Activated naive CD8-positive, alpha-beta T cell treated with anti-CD3 and anti-CD28 coated beads, Interleukin-2, amount 50 U/mL, for 24 hours (primary cell): ENCODE measurements around the gene CNN3.

Experiments used
- ATAC-seq: fragments of 150-1000 bp; cut with Tn5 transposase; one replicate; pipeline ENCODE4 v1.10.0; 2021
- DNase-seq: peaks from one replicate; pipeline ENCODE4 v3.0.0; 2021
- H3K27ac Mint-ChIP-seq: one replicate; pipeline ENCODE4 v1.8.0; 2021; ENCODE audit warnings: mild to moderate bottlenecking, mixed read lengths
- H3K27me3 Mint-ChIP-seq: one replicate; pipeline ENCODE4 v1.8.0; 2021; ENCODE audit warnings: mixed read lengths
- H3K36me3 Mint-ChIP-seq: one replicate; pipeline ENCODE4 v1.8.0; 2021; ENCODE audit warnings: low read depth, mixed read lengths
- H3K4me1 Mint-ChIP-seq: one replicate; pipeline ENCODE4 v1.8.0; 2021; ENCODE audit warnings: mixed read lengths
- H3K4me3 Mint-ChIP-seq: one replicate; pipeline ENCODE4 v1.8.0; 2021; ENCODE audit warnings: mild to moderate bottlenecking, moderate library complexity, mixed read lengths
- H3K9me3 Mint-ChIP-seq: one replicate; pipeline ENCODE4 v1.8.0; 2021; ENCODE audit warnings: mixed read lengths

The CNN3 gene

GRCh38 chr1:94936861-94937620, 10.1 kb upstream of the CNN3 start:
- Mint-ChIP-seq H3K9me3 (no peaks in the 10 kb centered on the region), H3K36me3 (no peaks in the 10 kb centered on the region), H3K27me3 (peaks cover 1% of the 10 kb centered on the region), H3K4me1 (no peaks in the 10 kb centered on the region), H3K4me3 (no peak overlapping the region), H3K27ac (no peak overlapping the region)
- DNase-seq (no peak), ATAC-seq (no peak)

- ATAC-seq, result no peak
- Mint-ChIP-seq H3K4me3 (no peak overlapping the region), H3K9me3 (no peaks in the 10 kb centered on the region), H3K4me1 (no peaks in the 10 kb centered on the region), H3K36me3 (no peaks in the 10 kb centered on the region), H3K27me3 (peaks cover 1% of the 10 kb centered on the region), H3K27ac (no peak overlapping the region)
- no peak for DNase-seq
Measured at GRCh38 chr1:94935476-94935875, 8.6 kb upstream of the CNN3 start.

- Mint-ChIP-seq H3K9me3 (no peaks in the 10 kb centered on the region), H3K27ac (no peak overlapping the region), H3K4me3 (no peak overlapping the region), H3K4me1 (no peaks in the 10 kb centered on the region), H3K36me3 (no peaks in the 10 kb centered on the region), H3K27me3 (peaks cover 1% of the 10 kb centered on the region)
- DNase-seq, result no peak
- ATAC-seq, result no peak
Measured at GRCh38 chr1:94935034-94935433, 8.1 kb upstream of the CNN3 start.

- Mint-ChIP-seq H3K27ac (no peak overlapping the region), H3K9me3 (no peaks in the 10 kb centered on the region), H3K4me1 (no peaks in the 10 kb centered on the region), H3K27me3 (peaks cover 1% of the 10 kb centered on the region), H3K36me3 (no peaks in the 10 kb centered on the region), H3K4me3 (no peak overlapping the region)
- ATAC-seq, result no peak
- DNase-seq, result no peak
Measured at GRCh38 chr1:94934551-94934950, 7.6 kb upstream of the CNN3 start.

- H3K4me3 Mint-ChIP-seq, result no peak overlapping the region
Measured at GRCh38 chr1:94931254-94931841, 4.4 kb upstream of the CNN3 start.

GRCh38 chr1:94929351-94930217, 2.7 kb upstream of the CNN3 start:
- H3K4me1 Mint-ChIP-seq, result peaks cover 12% of the 10 kb centered on the region
- no peak overlapping the region for H3K4me3 Mint-ChIP-seq
- H3K27ac Mint-ChIP-seq, result no peak overlapping the region
- no peaks in the 10 kb centered on the region for H3K36me3 Mint-ChIP-seq
- DNase-seq (no peak), ATAC-seq (no peak)
- peaks cover 21% of the 10 kb centered on the region for H3K27me3 Mint-ChIP-seq
- H3K9me3 Mint-ChIP-seq, result no peaks in the 10 kb centered on the region

More at GRCh38 chr1:94931254-94931841, 4.4 kb upstream of the CNN3 start:
- H3K27ac Mint-ChIP-seq, result no peak overlapping the region
- H3K27me3 Mint-ChIP-seq, result peaks cover 8% of the 10 kb centered on the region
- H3K9me3 Mint-ChIP-seq, result no peaks in the 10 kb centered on the region
- peaks cover 3% of the 10 kb centered on the region for H3K4me1 Mint-ChIP-seq
- DNase-seq, result no peak
- H3K36me3 Mint-ChIP-seq, result no peaks in the 10 kb centered on the region
- no peak for ATAC-seq

- H3K36me3 Mint-ChIP-seq, result no peaks in the 10 kb centered on the region
- ATAC-seq (no peak), DNase-seq (no peak)
- no peak overlapping the region for H3K27ac Mint-ChIP-seq
- H3K9me3 Mint-ChIP-seq, result no peaks in the 10 kb centered on the region
- H3K4me3 Mint-ChIP-seq, result peak overlapping the region; percentile 79
- peaks cover 12% of the 10 kb centered on the region for H3K4me1 Mint-ChIP-seq
- peaks cover 23% of the 10 kb centered on the region for H3K27me3 Mint-ChIP-seq
Measured at GRCh38 chr1:94928293-94928939, 1.5 kb upstream of the CNN3 start.

GRCh38 chr1:94927405-94928175, 680 bp upstream of the CNN3 start:
- Mint-ChIP-seq H3K27me3 (peaks cover 23% of the 10 kb centered on the region), H3K9me3 (no peaks in the 10 kb centered on the region), H3K4me1 (peaks cover 12% of the 10 kb centered on the region)

GRCh38 chr1:94926126-94926914, 590 bp downstream of the CNN3 start:
- peaks cover 12% of the 10 kb centered on the region for H3K4me1 Mint-ChIP-seq
- no peak overlapping the region for H3K27ac Mint-ChIP-seq
- H3K27me3 Mint-ChIP-seq, result peaks cover 23% of the 10 kb centered on the region
- no peaks in the 10 kb centered on the region for H3K9me3 Mint-ChIP-seq
- H3K4me3 Mint-ChIP-seq, result peak overlapping the region; percentile 81
- H3K36me3 Mint-ChIP-seq, result no peaks in the 10 kb centered on the region
- DNase-seq (peak; percentile 38), ATAC-seq (peak; percentile 26)

More at GRCh38 chr1:94927405-94928175, 680 bp upstream of the CNN3 start:
- Mint-ChIP-seq H3K27ac (peak overlapping the region; percentile 52), H3K4me3 (peak overlapping the region; percentile 79), H3K36me3 (no peaks in the 10 kb centered on the region)
- DNase-seq (no peak), ATAC-seq (no peak)

GRCh38 chr1:94925561-94926125, 1.3 kb downstream of the CNN3 start:
- Mint-ChIP-seq H3K27me3 (peaks cover 23% of the 10 kb centered on the region), H3K27ac (no peak overlapping the region), H3K4me3 (peak overlapping the region; percentile 81)

GRCh38 chr1:94925004-94925403, 1.9 kb downstream of the CNN3 start:
- Mint-ChIP-seq H3K36me3 (no peaks in the 10 kb centered on the region), H3K27me3 (peaks cover 23% of the 10 kb centered on the region), H3K4me1 (peaks cover 12% of the 10 kb centered on the region), H3K4me3 (no peak overlapping the region), H3K9me3 (no peaks in the 10 kb centered on the region), H3K27ac (no peak overlapping the region)
- DNase-seq, result no peak
- no peak for ATAC-seq

More at GRCh38 chr1:94925561-94926125, 1.3 kb downstream of the CNN3 start:
- peak; percentile 11 for DNase-seq
- ATAC-seq, result no peak
- H3K9me3 Mint-ChIP-seq, result no peaks in the 10 kb centered on the region
- peaks cover 12% of the 10 kb centered on the region for H3K4me1 Mint-ChIP-seq
- no peaks in the 10 kb centered on the region for H3K36me3 Mint-ChIP-seq

- Mint-ChIP-seq H3K27ac (no peak overlapping the region), H3K9me3 (no peaks in the 10 kb centered on the region), H3K4me3 (no peak overlapping the region), H3K36me3 (no peaks in the 10 kb centered on the region), H3K27me3 (peaks cover 20% of the 10 kb centered on the region), H3K4me1 (peaks cover 12% of the 10 kb centered on the region)
- ATAC-seq, result no peak
- DNase-seq, result no peak
Measured at GRCh38 chr1:94922761-94923331, 4.1 kb downstream of the CNN3 start.

- Mint-ChIP-seq H3K9me3 (no peaks in the 10 kb centered on the region), H3K4me1 (peaks cover 10% of the 10 kb centered on the region), H3K27ac (no peak overlapping the region), H3K4me3 (no peak overlapping the region), H3K27me3 (peaks cover 16% of the 10 kb centered on the region), H3K36me3 (no peaks in the 10 kb centered on the region)
- no peak for ATAC-seq
- no peak for DNase-seq
Measured at GRCh38 chr1:94921977-94922376, 4.9 kb downstream of the CNN3 start.
